LNCAP (cell line): Measurements from ENCODE around the gene C9orf43.

ENCODE experiments used
- TF ChIP-seq, protein P1 (sequence below): fragments of 450-650 bp; IDR thresholded peaks from 2 replicates; pipeline ENCODE4 v1.5.1; 2017; ENCODE audit warnings: mild to moderate bottlenecking

C9orf43 gene

DNA sequence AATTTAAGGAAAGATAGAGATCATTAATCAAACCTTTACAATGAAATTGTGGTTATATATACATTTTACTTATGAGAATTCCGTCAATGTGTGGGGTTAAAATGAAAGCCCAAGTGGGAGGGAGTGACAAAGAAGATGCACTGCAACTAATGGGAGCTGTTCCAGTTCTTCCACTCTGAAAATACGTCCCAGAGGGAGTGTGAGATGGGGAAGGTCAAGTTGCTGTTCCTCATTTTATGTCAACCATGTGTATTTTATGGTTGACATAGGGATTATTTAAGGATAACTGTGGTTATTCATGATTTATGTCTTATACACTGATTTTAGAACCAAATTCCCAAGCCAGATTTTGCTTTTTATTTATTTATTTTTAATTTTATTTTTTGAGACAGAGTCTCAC is 38.8 kb downstream of the C9orf43 start:
- TF ChIP-seq, protein P1, sequence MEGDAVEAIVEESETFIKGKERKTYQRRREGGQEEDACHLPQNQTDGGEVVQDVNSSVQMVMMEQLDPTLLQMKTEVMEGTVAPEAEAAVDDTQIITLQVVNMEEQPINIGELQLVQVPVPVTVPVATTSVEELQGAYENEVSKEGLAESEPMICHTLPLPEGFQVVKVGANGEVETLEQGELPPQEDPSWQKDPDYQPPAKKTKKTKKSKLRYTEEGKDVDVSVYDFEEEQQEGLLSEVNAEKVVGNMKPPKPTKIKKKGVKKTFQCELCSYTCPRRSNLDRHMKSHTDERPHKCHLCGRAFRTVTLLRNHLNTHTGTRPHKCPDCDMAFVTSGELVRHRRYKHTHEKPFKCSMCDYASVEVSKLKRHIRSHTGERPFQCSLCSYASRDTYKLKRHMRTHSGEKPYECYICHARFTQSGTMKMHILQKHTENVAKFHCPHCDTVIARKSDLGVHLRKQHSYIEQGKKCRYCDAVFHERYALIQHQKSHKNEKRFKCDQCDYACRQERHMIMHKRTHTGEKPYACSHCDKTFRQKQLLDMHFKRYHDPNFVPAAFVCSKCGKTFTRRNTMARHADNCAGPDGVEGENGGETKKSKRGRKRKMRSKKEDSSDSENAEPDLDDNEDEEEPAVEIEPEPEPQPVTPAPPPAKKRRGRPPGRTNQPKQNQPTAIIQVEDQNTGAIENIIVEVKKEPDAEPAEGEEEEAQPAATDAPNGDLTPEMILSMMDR = no peak

DNA sequence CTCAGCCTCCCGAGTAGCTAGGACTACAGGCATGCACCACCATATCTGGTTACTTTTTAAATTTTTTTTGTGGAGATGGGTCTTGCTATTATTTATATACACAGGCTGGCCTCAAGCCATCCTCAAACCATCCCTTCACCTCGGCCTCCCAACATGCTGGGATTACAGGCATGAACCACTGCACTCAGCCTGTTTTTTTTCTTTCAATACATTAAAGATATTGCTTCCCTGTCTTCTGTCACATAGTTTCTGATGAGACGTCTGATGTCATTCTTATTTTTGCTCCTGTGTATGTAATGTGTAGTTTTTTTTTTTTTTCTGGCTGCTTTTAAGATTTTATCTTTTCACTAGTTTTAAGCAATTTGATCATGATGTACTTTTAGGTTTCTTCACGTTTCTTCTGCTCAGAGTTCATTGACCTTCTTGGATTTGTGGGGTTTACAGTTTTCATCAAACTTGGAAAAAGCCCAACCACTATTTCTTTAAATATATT is 41.6 kb downstream of the C9orf43 start:
- TF ChIP-seq, protein P1 = no peak

DNA sequence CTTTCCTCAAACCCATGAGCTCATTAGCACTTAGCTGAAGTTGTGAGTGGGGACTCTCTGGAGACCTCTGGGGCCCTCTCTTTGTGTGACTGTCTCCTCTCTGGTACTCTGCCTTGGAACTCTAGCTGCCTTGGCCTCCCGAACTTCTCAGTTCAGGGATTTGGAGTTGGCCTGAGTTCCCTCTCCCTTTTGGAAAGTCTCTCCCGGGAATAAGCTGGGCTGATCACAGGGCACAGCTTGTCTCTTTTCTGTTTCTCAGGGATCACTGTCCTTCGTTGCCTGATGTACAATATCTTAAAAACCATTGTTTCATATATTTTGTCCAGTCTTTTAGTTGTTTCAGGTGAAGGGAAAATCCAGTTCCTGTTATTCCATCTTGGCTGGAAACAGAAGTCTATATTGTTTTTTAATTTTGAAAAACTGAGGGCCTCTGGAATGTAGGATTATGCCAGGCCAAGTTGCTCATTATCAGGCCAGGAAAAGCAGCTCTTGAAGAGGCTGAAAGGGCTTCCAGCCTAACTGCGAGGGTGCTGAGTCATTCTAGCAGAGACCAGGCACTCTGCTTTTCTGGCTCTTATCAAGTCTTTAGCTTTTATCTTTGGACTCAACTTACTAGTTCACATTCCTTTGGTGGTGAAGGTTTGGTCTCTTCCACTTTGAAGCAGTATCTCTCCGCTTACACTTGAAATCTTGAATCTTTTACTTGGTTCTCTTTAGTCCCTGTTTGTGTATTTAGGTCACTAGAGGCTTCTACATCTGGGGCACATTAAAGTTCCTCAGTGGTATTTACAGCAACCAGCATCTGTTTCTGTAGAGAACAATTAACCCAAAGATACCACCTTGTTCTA is 44.6 kb downstream of the C9orf43 start:
- TF ChIP-seq, protein P1 = no peak

DNA sequence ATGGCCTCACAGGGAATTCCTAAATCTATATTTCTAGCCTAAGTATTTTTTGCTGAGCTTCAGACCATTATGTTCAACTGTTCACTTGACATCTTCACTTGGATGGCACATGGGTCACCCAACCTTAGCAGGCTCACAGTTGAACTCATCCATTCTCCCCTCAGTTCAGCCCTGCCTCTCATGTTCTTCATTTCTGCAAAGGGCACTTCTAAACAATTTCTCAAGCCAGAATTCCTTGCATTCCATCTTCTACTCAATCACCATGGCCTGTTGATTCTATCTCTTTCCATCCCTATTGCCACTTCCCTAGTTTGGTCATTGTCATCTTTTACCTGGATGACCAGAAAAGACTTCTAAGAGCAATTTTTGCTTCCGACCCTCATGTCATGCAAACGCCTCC is 45.7 kb downstream of the C9orf43 start:
- TF ChIP-seq, protein P1 = no peak

DNA sequence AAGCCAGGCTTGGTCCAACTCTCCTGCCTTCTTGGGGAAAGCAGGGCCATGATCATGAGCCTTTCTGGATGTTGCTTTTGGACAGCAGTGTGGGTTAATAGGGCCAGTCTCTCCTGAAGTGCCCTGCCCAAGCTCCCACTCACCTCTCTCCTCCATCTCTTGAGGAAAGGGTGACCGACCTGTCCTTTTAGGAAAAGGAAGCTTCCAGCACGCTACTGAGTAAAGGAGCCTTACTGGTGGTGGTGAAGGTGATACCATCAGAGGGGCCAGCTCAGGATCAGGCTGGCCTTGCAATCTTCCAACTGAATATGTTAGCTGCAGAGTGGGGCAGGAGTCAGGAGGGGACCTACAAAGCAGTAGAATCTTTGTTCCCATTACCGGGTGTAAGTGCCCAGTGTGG is 50.7 kb downstream of the C9orf43 start:
- TF ChIP-seq, protein P1 = no peak

DNA sequence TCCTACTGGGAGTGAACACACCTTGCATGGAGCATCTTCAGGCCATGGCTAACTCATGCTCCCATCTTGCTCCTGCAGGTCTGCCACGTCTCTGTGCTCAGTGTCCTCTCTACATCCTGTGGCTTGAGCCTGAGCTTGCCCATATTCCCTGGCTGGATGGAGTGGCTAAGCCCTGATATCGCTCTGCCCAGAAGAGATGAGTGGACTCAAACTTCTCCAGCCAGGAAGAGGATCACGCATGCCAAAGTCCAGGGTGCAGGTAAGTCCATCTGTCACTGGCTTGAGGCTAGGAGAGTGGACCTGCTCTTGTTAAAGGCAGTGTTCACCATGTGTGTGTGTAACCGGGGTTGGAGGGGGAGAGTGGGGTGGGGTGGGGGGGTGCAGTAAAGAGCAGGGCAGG is 51.4 kb downstream of the C9orf43 start:
- TF ChIP-seq, protein P1 = no peak

DNA sequence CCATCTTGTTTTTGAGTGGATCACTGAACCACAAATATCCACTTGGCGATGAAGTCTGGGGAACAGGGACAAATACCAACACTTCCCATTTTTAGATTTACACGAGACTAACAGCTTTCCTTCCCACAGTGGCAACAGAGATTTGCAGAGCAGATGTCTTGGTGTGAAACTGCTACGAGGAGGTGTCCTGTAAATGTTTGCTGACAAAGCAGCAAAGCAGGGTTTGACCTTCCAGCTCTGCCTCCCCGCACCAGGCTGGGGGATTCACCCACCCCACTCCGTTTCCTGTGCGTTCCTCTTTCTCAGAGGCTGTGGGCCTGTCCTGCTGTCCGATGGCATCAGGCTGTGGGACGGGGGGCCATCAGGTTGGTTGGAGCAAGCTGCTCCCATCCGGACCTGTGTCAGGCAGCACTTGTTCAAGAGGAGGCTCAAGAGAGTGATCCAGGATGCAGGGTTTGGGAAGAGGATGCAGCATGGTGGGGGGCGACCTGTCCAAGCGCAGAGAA is 52.3 kb downstream of the C9orf43 start:
- TF ChIP-seq, protein P1 = no peak
